Neural progenitor cell (in vitro differentiated cells): ENCODE measurements around the gene CD276.

Source experiments
- CTCF ChIP-seq: fragments of 200-600 bp; sonication (generic); IDR thresholded peaks from 2 replicates; pipeline ENCODE4 v1.5.1; 2017; ENCODE audit warnings: antibody characterized with exemption, mild to moderate bottlenecking
- EZH2 ChIP-seq: fragments of 200-600 bp; sonication (generic); IDR thresholded peaks from 2 replicates; pipeline ENCODE4 v1.6.1; 2017; ENCODE audit warnings: antibody characterized with exemption, mild to moderate bottlenecking, moderate library complexity

- no peak for TF ChIP-seq CTCF
- TF ChIP-seq EZH2, result no peak
These were observed 28.5 kb upstream of the CD276 start for GRCh38 chr15:73655724-73656123.
